Measurements from ENCODE around the gene SGIP1. TPM values are rescaled to one million over a fixed set of nuclear protein-coding genes. Genes with fewer than 3 reads are reported as not detected.
A peak's percentile ranks its signal among the peaks of the same experiment; 100 is the strongest.

SGIP1 gene
- total and polyA plus RNA-seq, 7 donors: under 0.01 to 14.1 (median 7.3) TPM; not detected in 1

DNA sequence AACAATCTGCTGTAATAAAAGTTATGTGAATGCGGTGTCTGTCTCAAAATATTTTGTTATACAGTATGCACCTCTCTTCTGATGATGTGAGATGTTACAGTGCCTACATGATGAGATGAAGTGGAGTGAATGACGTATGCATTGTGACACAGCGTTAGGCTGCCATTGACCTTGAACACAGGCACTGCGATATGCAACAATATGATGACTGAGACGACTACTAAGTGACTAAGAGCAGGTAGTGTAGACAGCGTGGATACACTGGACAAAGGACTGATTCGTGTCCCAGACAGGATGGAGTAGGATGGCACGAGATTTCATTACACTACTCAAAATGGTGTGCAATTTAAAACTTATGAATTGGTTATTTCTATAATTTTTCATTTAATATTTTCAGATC, 8.4 kb downstream of the SGIP1 start:
- Histone ChIP-seq H3K27ac (peak overlapping the region in 3 of 4 donors; percentile 35 to 71 (median 46)), H3K9me3 (no peaks in the 10 kb centered on the region), H3K27me3 (no peaks in the 10 kb centered on the region), H3K4me3 (no peak overlapping the region), H3K4me1 (peaks cover 0 to 20% (median 5%) of the 10 kb centered on the region in 4 donors), H3K36me3 (no peaks in the 10 kb centered on the region)
- DNase-seq: no peak
- 71 to 91% methylated on average over 8 of the region's 8 CpGs for WGBS, 2 donors
- intact Hi-C loops (cut with DNase I): no loop called here
- TF ChIP-seq POLR2A (IDR thresholded peaks at IDR 0.05): no peak
- TF ChIP-seq POLR2AphosphoS5 (IDR thresholded peaks at IDR 0.05): no peak
- TF ChIP-seq CTCF (IDR thresholded peaks at IDR 0.05): no peak
- no peak for TF ChIP-seq EP300 (IDR thresholded peaks at IDR 0.05)

DNA sequence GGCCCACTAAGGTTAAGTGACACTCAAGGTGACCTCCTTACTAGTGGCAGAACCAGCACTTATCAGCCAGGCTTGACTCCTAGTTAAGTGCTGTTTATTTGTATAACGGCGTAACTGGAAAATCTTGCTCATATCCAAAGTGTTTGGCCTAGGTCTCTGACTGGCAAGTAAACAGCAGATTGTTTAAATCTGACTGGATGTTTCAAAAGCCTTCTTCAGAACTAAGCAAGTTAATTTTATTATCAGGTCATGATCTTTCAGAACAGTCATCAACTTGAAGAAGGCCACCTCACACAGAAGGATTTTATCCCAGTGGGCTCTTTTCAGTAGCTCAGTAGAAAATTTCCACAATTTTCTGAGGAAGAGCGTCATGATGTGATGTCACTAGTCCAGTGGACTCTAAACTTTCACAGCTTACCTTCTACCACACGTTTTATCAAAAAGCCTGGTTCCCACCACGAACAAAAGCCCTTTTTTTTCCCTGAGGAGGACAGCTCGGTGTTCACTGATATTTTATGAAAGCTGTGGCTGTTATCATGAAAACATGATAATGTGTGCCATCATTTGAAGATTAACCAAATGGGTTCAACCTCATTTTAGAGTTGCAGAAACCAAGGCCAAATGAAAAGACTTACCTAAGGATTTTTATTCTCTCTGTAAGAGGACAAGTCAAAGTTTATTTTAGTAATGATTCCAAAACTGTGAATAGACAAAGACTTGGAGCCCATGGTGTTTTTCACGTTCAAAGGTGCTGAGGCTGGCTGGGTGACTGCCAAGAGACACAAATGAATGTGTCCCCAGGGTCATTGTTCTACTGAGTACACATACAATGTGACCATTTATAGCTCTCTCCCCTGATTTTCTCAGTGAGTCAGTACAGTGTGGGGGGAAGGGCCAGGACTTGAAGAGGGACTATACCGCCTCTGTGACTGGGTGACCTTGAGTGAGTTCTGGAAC, 9.1 kb downstream of the SGIP1 start:
- DNase-seq: no peak
- Histone ChIP-seq H3K4me1 (peaks cover 0 to 20% (median 5%) of the 10 kb centered on the region in 4 donors), H3K36me3 (no peaks in the 10 kb centered on the region), H3K27me3 (no peaks in the 10 kb centered on the region), H3K27ac (peak overlapping the region; percentile 18 to 71 (median 40)), H3K4me3 (no peak overlapping the region), H3K9me3 (no peaks in the 10 kb centered on the region)
- intact Hi-C loops (cut with DNase I): no loop called here
- WGBS, 2 donors: 13 to 52% methylated on average over 8 of the region's 8 CpGs
- TF ChIP-seq CTCF (IDR thresholded peaks at IDR 0.05) (no peak), POLR2AphosphoS5 (IDR thresholded peaks at IDR 0.05) (peak in 2 of 4 donors; percentile 21 to 29)

- intact Hi-C loops (cut with DNase I): no loop called here
- TF ChIP-seq CTCF (IDR thresholded peaks at IDR 0.05) (no peak), POLR2AphosphoS5 (IDR thresholded peaks at IDR 0.05) (no peak), EP300 (IDR thresholded peaks at IDR 0.05) (no peak), POLR2A (IDR thresholded peaks at IDR 0.05) (no peak)
- WGBS, 2 donors: 57 to 70% methylated on average over 4 of the region's 4 CpGs
- Histone ChIP-seq H3K4me3 (no peak overlapping the region), H3K4me1 (peaks cover 0 to 8% (median under 1%) of the 10 kb centered on the region in 4 donors), H3K27ac (no peak overlapping the region), H3K27me3 (no peaks in the 10 kb centered on the region), H3K9me3 (no peaks in the 10 kb centered on the region), H3K36me3 (no peaks in the 10 kb centered on the region)
- no peak for DNase-seq
Observed at GRCh38 chr1:66546047-66546810, 12.3 kb downstream of the SGIP1 start.

GRCh38 chr1:66549017-66549416, 15.1 kb downstream of the SGIP1 start:
- Histone ChIP-seq H3K36me3 (no peaks in the 10 kb centered on the region), H3K27ac (no peak overlapping the region), H3K4me1 (no peaks in the 10 kb centered on the region), H3K27me3 (no peaks in the 10 kb centered on the region), H3K4me3 (no peak overlapping the region), H3K9me3 (no peaks in the 10 kb centered on the region)
- intact Hi-C loops (cut with DNase I): no loop called here
- TF ChIP-seq POLR2AphosphoS5 (IDR thresholded peaks at IDR 0.05) (no peak), CTCF (IDR thresholded peaks at IDR 0.05) (no peak), POLR2A (IDR thresholded peaks at IDR 0.05) (no peak), EP300 (IDR thresholded peaks at IDR 0.05) (no peak)
- no peak for DNase-seq

Data from sigmoid colon (tissue), 7 donors.